GM18870 (cell line): Measurements from ENCODE around the gene PLAAT4.
"Not testable (repeated sequence)": the region's sequence is repeated elsewhere in the genome, so short reads cannot be mapped to it uniquely, and the experiment has no call there.

ENCODE experiments used
- ATAC-seq: cut with Tn5 transposase; IDR thresholded peaks from one replicate; pipeline ENCODE4 v1.9.1; 2021; ENCODE audit warnings: moderate library complexity; ENCODE audit not compliant: unreplicated experiment

The PLAAT4 gene

DNA sequence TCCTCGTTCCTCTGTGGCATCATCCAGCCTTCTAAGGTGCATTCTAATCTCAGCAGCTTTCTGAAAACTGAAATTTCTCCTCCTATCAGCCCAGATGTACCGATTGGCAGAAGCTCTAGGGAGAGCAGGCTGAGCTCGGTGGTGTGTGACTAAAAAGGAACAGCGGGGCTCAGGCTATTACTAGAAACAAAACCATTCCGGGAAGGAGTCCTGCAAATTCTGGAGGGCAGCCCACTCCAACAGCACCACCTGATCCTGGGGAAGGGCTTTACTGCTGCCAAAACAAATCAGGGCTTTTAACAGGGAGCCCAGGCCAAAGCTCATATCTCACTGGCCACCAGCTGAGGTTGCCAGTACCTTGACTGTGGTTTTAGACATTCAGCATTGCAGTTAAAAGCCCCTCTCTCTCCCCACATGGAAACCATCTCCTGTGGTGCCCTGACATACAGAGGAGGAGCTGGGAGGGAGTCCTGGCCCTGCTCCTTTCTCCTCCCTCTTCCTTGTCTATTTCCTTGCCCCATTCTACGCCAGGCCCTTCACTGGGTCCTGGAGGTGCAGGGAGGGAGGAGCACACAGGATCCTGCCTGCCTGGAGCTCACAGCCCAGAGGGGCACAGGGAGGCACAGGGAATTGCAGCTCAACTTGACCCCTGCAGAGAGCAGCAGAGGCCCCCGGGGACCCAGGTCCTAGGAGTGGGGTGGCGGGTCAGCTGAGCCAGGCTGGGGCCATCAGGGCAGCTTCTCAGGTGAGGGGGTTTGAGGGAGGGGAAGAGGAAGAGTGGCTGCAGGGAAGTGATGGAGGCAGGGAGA, 889 bp downstream of the PLAAT4 start:
- ATAC-seq: no peak

- ATAC-seq: not testable (repeated sequence)
Measured at GRCh38 chr11:63542506-63542905, 5.9 kb downstream of the PLAAT4 start.

- ATAC-seq: no peak
Measured at GRCh38 chr11:63543711-63544110, 7.1 kb downstream of the PLAAT4 start.

DNA sequence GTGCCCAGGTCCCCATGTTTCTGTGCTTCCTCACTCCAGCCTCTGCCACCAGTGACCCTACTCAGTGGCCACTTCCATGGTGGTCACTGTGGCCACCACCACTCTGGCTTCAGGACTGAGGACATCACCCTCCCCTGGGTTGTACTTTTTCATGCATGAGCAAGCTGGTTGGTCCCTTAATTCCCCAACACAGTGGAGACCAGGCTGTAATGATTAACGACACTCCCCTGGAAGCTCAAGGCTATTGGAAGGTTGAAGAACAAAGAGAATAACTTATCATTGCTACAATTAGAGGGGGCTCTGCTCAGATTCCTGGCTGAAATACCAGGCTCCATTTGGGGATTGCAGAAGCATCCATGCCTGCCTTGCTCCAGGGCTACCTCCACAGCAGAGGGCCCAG, 10.5 kb downstream of the PLAAT4 start:
- no peak for ATAC-seq

DNA sequence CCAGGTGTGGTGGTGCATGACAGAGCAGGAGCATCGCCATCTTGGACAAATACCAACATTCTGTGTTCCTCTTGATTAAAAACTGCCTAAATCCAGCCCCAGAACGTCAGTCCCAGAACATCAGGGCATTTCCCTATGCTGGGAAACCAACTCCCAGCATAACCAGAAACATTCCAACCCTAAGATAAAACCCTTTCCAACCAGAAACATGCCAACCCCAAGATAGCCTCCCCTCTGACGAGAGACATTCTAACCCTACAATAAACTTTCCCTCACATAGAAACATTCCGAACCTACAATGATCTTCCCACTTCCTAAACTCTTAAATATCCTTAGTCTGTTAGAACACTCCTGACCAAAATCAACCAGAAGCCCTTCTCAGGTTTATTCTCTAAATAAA, 11.6 kb downstream of the PLAAT4 start:
- ATAC-seq: no peak

- ATAC-seq: no peak
Measured at GRCh38 chr11:63549411-63549810, 12.8 kb downstream of the PLAAT4 start.

DNA sequence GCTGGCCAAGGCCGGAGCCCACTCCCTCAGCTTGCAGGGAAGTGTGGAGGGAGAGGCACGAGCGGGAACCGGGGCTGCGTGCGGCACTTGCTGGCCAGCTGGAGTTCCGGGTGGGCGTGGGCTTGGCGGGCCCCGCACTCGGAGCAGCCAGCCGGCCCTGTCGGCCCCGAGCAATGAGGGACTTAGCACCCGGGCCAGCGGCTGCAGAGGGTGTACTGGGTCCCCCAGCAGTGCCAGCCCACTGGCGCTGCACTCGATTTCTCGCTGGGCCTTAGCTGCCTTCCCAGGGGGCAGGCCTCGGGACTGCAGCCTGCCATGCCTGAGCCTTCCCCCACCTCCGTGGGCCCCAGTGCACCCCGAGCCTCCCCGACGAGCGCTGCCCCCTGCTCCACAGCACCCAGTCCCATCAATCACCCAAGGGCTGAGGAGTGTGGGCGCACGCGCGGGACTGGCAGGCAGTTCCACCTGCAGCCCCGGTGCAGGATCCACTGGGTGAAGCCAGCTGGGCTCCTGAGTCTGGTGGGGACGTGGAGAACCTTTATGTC, 13.6 kb downstream of the PLAAT4 start:
- not testable (repeated sequence) for ATAC-seq

- no peak for ATAC-seq
Measured at GRCh38 chr11:63551091-63551888, 14.7 kb downstream of the PLAAT4 start.

- no peak for ATAC-seq
Measured at GRCh38 chr11:63551889-63552266, 15.3 kb downstream of the PLAAT4 start.

- ATAC-seq: no peak
Measured at GRCh38 chr11:63552921-63553320, 16.3 kb downstream of the PLAAT4 start.

DNA sequence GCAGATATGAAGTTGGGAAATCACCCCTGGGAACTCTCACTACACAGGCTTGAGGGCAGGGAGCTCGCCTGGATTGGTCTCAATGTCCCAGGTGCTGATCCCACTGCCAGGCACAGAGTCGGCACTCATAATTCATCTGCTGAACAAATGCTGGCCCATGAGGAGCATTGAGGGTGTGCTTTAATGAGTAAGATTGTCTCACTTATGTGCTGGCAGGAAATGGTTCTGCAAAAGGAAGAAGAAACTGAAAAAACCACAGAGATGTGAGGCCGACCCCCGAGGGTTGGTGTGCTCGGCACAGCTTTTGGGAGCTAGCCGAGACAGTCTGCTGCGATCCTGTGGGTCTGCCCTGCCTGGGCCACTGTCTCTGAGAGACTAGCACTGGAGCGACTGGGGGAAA, 17.2 kb downstream of the PLAAT4 start:
- peak; percentile 64 for ATAC-seq

- no peak for ATAC-seq
Measured at GRCh38 chr11:63554877-63555223, 18.2 kb downstream of the PLAAT4 start.

DNA sequence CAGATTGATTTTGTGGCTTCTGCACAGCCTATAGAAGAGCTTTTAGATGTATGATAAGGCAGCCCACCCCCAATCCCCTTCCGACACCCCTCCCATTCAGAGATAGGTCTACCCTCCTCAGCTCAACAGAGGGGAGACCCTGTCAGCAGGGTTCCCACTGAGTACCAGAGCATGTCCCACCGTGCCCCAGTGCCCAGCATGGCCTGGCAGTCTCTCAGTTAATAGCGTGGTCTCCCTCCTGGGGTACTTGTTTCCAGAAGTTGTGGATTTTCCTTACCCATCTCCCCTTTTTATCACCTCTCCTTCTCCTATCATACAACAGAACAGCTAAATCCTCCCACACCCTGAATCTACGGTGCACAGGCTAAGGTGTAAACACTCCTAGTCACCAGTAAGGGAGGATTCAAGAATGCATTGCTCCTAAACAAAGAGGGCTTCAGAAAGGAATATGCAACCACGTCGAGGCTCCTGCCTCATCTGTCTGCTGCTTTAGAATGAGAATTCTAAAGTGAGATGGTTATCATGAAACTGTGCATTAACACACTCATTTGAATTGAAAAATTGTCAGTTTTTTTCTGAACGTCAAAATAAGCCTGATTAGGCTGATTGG, 19.9 kb downstream of the PLAAT4 start:
- ATAC-seq: no peak

DNA sequence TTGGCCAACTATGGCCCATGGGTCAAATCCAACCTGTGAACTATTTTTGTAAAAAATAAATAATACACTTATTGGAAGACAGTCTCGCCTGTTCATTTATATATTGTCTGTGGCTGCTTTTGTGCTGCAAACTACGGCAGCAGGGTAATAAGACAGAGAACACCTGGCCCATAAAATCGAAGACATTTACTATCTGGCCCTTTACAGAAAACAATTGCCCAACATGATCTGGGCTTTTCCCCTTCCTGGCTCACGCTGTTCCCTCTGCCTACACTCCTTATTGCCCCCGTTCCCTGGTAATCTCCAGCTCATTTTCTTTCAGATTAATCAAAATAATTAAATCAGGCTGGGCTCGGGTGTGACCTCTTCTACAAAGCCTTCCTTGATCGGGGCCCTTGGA, 21.0 kb downstream of the PLAAT4 start:
- ATAC-seq: no peak

DNA sequence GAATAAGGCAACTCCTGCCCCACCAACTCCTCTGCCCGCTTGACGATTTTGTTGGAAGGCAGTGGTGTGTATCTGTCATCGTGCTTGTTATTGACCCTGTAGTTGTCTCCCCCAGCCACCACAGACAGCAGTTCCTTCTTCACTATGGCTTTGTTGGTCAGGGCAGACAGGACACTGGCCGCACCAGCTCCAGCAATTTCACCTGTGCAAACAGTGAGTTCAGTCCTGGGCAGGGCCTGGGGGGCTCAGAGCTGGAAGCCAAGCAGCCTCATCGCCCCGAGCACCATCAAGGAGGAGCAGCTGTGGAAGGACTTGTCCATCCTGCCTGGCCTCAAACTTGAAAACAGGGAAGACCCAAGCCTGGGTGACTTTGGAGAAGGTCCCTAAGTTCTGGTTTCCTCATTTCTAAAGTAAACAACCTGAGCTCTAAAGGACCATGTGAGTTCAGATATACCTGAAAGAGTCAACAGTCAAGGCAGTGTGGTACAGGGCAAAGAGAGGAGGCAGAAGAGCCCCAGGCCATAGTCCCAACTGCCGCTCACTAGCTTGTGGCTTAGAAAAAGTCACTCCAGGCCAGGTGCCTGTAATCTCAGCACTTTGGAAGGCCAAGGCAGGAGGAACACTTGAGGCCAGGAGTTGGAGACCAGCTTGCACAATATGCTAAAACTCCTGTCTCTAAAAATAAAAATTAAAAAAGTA, 22.0 kb downstream of the PLAAT4 start:
- no peak for ATAC-seq

- no peak for ATAC-seq
Measured at GRCh38 chr11:63560506-63561180, 24.0 kb downstream of the PLAAT4 start.

- no peak for ATAC-seq
Measured at GRCh38 chr11:63563201-63564055, 26.8 kb downstream of the PLAAT4 start, which contains the start of gene PLAAT2. Gene PLAAT2 (minus strand): TSS chr11:63563379. CDS start chr11:63563324, 55 bp downstream.

- no peak for ATAC-seq
Measured at GRCh38 chr11:63564056-63564774, 27.6 kb downstream of the PLAAT4 start.
